Activated CD8-positive, alpha-beta memory T cell treated with anti-CD3 and anti-CD28 coated beads, Interleukin-2, amount 50 U/mL, for 24 hours (primary cell): Measurements from ENCODE around the gene TMX4.

Experiments used
- DNase-seq: peaks from one replicate; pipeline ENCODE4 v3.0.0-alpha.2; 2020; ENCODE audit errors: extremely low read depth

Gene TMX4

GRCh38 chr20:8018958-8019245 lies 659 bp downstream of the TMX4 start:
- DNase-seq = no peak

GRCh38 chr20:8012724-8013123 lies 6.8 kb downstream of the TMX4 start:
- DNase-seq = no peak

- DNase-seq = no peak
These were observed 10.8 kb downstream of the TMX4 start for GRCh38 chr20:8008733-8009132.

- DNase-seq = no peak
These were observed 12.1 kb downstream of the TMX4 start for GRCh38 chr20:8007490-8007889.

GRCh38 chr20:8005575-8006366 lies 13.8 kb downstream of the TMX4 start:
- no peak for DNase-seq

GRCh38 chr20:8005033-8005432 lies 14.5 kb downstream of the TMX4 start:
- no peak for DNase-seq

GRCh38 chr20:8002056-8002455 lies 17.5 kb downstream of the TMX4 start:
- DNase-seq = no peak

GRCh38 chr20:8000796-8001195 lies 18.8 kb downstream of the TMX4 start:
- no peak for DNase-seq

- DNase-seq = no peak
These were observed 22.7 kb downstream of the TMX4 start for GRCh38 chr20:7996898-7997297.

GRCh38 chr20:7994809-7995208 lies 24.8 kb downstream of the TMX4 start:
- no peak for DNase-seq

GRCh38 chr20:7993703-7994102 lies 25.9 kb downstream of the TMX4 start:
- no peak for DNase-seq

GRCh38 chr20:7993238-7993637 lies 26.3 kb downstream of the TMX4 start:
- no peak for DNase-seq

GRCh38 chr20:7990385-7990784 lies 29.2 kb downstream of the TMX4 start:
- DNase-seq = no peak

- DNase-seq = no peak
These were observed 30.2 kb downstream of the TMX4 start for GRCh38 chr20:7989379-7989778.

GRCh38 chr20:7985916-7986315 lies 33.6 kb downstream of the TMX4 start:
- no peak for DNase-seq

GRCh38 chr20:7984192-7984591 lies 35.4 kb downstream of the TMX4 start:
- no peak for DNase-seq

- DNase-seq = no peak
These were observed 38.2 kb downstream of the TMX4 start for GRCh38 chr20:7981374-7981773.

- DNase-seq = no peak
These were observed 39.1 kb downstream of the TMX4 start for GRCh38 chr20:7980332-7981046.

GRCh38 chr20:7977709-7978108 lies 41.9 kb downstream of the TMX4 start:
- DNase-seq = no peak

GRCh38 chr20:7975851-7976414 lies 43.6 kb downstream of the TMX4 start:
- no peak for DNase-seq

GRCh38 chr20:7974785-7975435 lies 44.7 kb downstream of the TMX4 start:
- DNase-seq = no peak

GRCh38 chr20:7971536-7972280 lies 47.9 kb downstream of the TMX4 start:
- DNase-seq = no peak
